ENCODE data around the gene AMBRA1. TPM values are rescaled to one million over a fixed set of nuclear protein-coding genes. Genes with fewer than 3 reads are reported as not detected.
"Not testable (repeated sequence)": the region's sequence is repeated elsewhere in the genome, so short reads cannot be mapped to it uniquely, and the experiment has no call there.

The AMBRA1 gene
- total RNA-seq, 2 donors from 2014 or later, result 28.2 to 30.3 TPM

DNA sequence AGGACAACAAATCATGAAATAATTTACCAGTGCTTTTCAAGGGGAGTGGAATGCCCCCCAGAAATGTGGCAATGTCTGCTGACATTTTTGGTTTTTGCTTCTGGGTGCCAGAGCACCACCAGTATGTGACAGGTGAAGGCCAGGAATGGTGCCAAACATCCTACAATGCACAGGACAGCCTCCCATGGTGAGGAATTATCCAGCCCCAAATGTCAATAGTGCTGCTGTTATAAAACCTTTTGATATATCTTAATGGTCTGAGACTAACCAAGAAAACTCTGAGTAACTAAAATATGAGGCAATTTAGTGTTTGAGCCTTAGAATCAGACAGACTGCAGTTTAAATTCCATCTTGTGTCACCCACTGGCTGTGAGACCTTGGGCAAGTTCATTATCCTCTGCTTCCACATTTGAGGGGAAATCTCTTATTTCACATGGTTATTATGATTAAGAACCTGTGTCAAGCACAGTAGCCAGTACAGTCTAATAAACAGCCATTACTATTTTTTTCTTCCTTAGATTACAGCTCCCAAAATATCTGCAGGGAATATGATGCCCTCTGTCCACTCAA lies 69.5 kb downstream of the AMBRA1 start:
- Mint-ChIP-seq H3K9me3 (no peaks in the 10 kb centered on the region), H3K27ac (no peak overlapping the region), H3K36me3 (ENCODE audit: low read depth) (peaks cover 7% of the 10 kb centered on the region), H3K4me3 (no peak overlapping the region), H3K27me3 (no peaks in the 10 kb centered on the region), H3K4me1 (peaks cover 25% of the 10 kb centered on the region)
- ATAC-seq (replicated peaks), result no peak

DNA sequence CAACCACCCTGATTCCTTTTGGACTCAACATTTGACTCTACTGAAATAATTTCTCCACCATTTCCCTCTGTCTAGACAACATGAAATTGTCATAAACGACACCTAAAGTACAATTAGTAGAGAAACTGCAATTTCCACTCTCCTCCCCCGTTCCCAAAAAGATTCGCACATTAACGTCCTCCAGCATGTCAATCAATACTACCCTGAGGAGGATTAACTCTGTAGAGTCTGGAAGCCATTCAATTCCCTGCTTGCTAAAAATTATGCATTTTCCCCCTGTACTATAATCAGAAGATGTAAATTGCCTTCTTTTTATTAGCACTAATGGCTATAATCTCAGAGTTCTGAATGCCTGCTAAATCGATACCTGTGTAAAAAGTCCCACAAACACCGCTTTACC lies 70.5 kb downstream of the AMBRA1 start:
- Mint-ChIP-seq H3K9me3 (no peaks in the 10 kb centered on the region), H3K4me3 (no peak overlapping the region), H3K27ac (peak overlapping the region; percentile 11), H3K27me3 (no peaks in the 10 kb centered on the region), H3K36me3 (ENCODE audit: low read depth) (peaks cover 7% of the 10 kb centered on the region), H3K4me1 (peaks cover 15% of the 10 kb centered on the region)
- ATAC-seq (replicated peaks), result no peak

DNA sequence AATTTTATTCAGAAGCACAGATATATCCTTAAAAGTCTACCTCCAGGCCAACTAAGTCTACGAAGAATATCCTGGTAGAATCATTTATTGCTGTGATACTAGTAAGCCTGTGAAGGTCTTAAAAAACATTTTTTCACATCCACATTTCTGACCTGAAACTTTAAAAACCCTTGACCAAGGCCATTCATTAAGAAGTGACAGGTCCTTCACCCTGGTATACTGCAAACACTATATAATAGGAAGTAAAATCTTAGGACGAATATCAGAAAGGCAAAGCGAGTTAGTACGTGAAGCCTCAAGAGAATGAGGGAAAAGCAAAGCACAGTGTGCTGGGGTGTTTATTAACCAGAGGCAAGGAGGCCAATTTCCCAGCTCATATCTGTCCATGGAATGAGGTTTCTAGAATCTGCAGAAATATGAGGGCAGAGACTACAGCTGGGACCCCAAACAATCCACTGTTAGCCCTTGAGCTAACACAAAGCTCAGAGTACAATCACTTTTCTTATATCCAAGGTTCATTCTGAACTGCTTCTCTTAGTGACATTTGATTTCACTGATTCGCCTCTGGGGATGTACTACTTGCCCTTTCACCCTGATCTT lies 71.0 kb downstream of the AMBRA1 start:
- no peak for ATAC-seq (replicated peaks)
- Mint-ChIP-seq H3K36me3 (ENCODE audit: low read depth) (peaks cover 7% of the 10 kb centered on the region), H3K27ac (peak overlapping the region; percentile 11), H3K27me3 (no peaks in the 10 kb centered on the region), H3K4me1 (peaks cover 13% of the 10 kb centered on the region), H3K4me3 (no peak overlapping the region), H3K9me3 (no peaks in the 10 kb centered on the region)

DNA sequence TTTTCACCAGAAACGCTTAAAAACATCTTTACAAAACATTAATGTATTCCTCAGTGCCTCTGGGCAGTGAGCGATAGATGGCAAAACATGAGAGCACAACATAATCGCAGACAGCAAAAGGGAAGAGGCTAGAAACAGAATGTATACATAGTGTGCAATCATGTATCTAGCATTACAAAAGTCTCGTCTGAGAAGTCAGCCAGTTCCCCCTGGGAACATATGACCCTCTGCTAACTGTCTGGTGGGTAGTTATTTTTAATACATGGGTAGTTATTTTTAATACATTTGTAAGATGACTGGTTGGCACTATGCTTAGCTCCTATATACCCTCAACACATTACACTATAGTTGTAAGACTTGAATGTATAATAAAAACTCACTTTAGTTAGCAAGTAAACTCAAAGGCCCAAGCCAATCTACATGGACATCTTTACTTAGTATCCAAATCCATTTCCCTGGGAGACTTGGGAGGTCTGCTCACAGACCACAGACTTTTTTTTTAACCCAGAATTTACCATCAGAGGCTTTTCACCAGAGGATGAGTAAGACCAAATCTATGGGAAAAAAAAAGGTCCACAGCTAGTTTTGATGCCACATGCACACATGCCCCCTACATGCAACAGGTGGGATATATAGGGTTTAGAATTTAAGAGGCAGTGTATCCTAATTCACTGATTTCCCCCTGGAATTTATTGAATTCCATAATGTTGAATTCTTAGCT lies 71.7 kb downstream of the AMBRA1 start:
- Mint-ChIP-seq H3K9me3 (no peaks in the 10 kb centered on the region), H3K4me3 (no peak overlapping the region), H3K36me3 (ENCODE audit: low read depth) (peaks cover 7% of the 10 kb centered on the region), H3K27ac (peak overlapping the region; percentile 11), H3K4me1 (peaks cover 13% of the 10 kb centered on the region), H3K27me3 (no peaks in the 10 kb centered on the region)
- ATAC-seq (replicated peaks), result no peak

DNA sequence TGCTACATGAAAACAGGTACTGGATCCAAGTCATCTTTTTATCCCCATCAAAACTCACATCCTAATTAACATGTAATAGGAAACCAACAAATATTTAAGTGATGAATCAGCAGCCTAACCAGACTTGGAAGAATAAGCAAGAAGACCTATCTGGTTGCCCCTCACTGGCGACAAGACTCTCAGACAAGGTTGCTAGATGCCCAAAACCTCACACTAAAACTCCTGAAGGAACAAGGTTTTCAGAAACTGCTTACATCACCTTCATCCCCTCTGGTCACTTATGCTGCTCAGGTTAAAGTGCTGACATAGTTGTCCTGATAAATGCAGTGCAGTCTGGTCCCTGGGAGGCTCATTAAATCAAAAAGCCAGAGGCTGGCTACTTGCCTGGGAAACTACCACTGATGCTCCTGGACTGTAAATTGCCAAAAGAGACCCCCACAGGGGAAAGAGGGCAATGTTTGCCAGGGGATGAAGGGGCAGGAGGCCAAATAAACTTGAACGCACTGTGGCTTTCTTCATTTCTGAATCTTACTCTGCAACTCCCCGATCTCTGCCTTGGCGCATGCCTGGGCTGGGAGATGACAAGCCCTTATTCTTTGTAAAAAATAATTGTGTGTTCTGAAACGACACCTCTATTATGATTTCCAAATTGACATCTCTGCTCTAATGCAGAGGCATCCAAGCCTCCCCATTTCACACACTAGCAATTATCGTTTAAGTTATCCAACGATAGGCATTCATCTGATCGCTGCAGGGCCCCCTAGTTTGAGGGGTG lies 72.7 kb downstream of the AMBRA1 start:
- Mint-ChIP-seq H3K4me1 (peaks cover 13% of the 10 kb centered on the region), H3K27me3 (no peaks in the 10 kb centered on the region), H3K4me3 (no peak overlapping the region), H3K9me3 (no peaks in the 10 kb centered on the region), H3K27ac (no peak overlapping the region), H3K36me3 (ENCODE audit: low read depth) (no peaks in the 10 kb centered on the region)
- no peak for ATAC-seq (replicated peaks)

DNA sequence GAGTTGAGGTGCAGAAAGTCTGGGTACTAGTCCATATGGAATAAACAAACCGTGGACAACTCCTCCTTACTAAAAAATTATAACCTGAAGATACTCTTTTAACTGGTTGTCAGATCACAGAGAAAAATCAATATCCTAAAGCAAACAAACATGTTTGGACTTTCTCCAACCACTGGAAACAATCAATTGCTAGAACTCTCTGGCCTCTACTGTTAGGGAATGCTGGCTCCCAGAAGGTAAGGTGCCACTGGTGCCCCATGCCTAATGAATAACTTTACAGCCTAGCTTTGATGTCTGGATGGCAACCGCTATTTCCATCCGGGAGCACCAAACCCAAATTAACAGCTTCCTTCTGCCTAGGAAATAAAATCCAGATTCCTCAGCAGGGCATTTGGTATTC lies 74.5 kb downstream of the AMBRA1 start:
- ATAC-seq (replicated peaks), result no peak
- H3K27ac Mint-ChIP-seq, result no peak overlapping the region
- no peaks in the 10 kb centered on the region for H3K36me3 Mint-ChIP-seq (ENCODE audit: low read depth)

DNA sequence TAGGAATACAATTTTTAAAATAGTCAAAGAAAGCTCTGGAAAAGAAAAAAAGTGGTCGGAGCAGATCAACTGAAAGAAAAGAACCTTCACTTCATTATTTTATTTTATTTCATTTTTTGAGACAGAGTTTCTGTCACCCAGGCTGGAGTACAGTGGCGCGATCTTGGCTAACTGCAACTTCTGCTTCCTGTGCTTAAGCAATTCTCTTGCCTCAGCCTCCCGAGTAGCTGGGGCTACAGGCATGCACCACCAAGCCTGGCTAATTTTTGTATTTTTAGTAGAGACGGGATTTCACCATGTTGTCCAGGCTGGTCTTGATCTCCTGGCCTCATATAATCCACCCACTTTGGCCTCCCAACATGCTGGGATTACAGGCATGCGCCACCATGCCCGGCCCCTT lies 74.9 kb downstream of the AMBRA1 start:
- not testable (repeated sequence) for ATAC-seq (replicated peaks); H3K27ac Mint-ChIP-seq; H3K9me3 Mint-ChIP-seq; H3K4me3 Mint-ChIP-seq; H3K36me3 Mint-ChIP-seq (ENCODE audit: low read depth); H3K27me3 Mint-ChIP-seq
- H3K4me1 Mint-ChIP-seq, result peaks cover 16% of the 10 kb centered on the region

More for the DNA sequence above, 74.5 kb downstream of the AMBRA1 start:
- Mint-ChIP-seq H3K4me1 (peaks cover 12% of the 10 kb centered on the region), H3K4me3 (no peak overlapping the region), H3K27me3 (no peaks in the 10 kb centered on the region), H3K9me3 (no peaks in the 10 kb centered on the region)

DNA sequence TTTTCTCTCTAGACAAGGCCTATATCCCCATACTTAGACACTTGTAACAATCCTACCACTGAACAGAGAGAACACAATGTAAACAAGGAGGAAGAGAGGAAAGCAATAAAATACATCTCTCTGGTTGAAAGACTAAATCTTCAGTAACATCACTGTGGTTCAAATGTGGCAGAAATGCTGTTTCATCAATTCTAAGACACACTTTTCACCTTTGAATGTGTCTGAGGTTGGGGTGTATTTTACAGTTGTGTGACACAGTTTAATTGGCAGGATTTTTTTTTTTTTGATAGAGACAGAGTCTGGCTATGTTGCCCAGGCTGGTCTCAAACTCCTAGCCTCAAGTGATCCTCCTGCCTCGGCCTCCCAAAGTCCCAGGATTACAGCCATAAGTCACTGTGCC lies 79.5 kb downstream of the AMBRA1 start:
- Mint-ChIP-seq H3K27ac (peak overlapping the region; percentile 11), H3K36me3 (ENCODE audit: low read depth) (peaks cover 21% of the 10 kb centered on the region), H3K9me3 (no peaks in the 10 kb centered on the region), H3K4me1 (peaks cover 11% of the 10 kb centered on the region), H3K27me3 (no peaks in the 10 kb centered on the region), H3K4me3 (no peak overlapping the region)
- ATAC-seq (replicated peaks), result no peak

DNA sequence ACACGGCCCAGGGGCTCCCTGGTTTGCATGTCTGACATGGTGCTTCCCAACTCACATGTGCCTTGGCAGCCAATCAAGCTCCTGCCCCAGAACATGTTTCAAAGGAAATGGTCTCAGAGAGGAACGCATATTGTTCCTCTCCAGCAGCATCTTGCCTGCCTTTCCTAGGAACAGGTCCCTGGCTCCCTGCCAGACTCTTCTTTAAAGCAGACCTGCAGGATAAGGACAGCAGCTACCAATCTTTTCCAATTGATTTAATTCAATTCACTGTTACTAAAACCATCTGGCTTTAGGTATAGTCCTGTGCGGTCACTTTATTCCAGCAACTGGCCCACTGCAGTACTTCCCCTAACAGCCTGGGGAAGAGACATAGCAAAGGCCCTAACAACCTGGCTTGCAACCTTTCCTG lies 79.9 kb downstream of the AMBRA1 start:
- Mint-ChIP-seq H3K9me3 (no peaks in the 10 kb centered on the region), H3K4me3 (no peak overlapping the region), H3K27ac (peak overlapping the region; percentile 11), H3K36me3 (ENCODE audit: low read depth) (peaks cover 25% of the 10 kb centered on the region), H3K4me1 (peaks cover 11% of the 10 kb centered on the region), H3K27me3 (no peaks in the 10 kb centered on the region)
- ATAC-seq (replicated peaks), result no peak

DNA sequence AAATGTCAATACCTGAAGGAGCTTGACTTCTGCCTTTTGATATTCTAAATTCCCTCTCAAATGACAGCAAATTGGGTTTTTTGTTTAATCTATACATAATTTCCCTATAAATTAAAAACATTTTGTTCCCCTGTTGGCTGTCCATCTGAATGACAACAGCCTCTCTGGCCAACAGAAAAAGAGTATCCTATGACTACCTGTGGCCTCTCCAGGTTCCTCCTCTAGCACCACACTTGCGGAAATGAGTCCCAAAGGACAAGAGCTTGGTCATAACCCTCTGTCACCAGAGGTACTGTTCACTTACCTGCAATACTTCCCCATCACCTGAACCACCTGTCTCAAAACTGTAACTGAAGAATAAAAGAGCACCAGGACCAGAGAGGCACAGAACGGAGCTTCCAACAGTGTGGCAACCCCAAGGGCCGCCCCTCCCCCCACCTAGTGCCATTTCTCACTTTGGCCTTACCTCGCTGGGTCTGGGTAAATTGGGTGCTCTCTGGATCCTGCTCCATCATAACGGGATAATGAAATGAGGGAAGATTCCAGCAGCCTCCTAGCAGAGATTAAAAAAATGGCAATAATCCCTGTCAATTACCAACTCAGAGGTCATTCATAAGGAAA lies 81.5 kb downstream of the AMBRA1 start:
- no peak for ATAC-seq (replicated peaks)
- peaks cover 11% of the 10 kb centered on the region for H3K4me1 Mint-ChIP-seq
- H3K27ac Mint-ChIP-seq, result peak overlapping the region; percentile 62

DNA sequence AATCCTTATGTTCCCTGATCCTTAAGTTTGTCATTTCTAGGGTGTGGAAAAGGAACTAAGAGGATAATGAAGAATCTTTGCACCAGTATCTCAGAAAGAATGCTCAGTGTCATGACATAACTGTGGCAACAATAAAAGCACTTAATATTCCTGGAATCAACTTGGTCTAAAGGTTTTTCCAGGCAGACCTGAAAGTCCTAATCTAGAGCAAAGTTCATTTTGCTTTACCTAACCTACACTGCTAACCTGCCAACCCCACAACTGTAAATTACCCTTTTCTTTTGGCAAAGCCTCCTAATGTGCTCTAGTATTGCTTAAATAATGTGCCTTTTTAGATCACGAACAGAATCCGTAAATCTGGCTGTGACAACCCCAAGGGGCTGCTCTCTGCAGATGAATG lies 82.5 kb downstream of the AMBRA1 start:
- H3K36me3 Mint-ChIP-seq (ENCODE audit: low read depth), result peaks cover 50% of the 10 kb centered on the region
- peak overlapping the region; percentile 62 for H3K27ac Mint-ChIP-seq
- no peak overlapping the region for H3K4me3 Mint-ChIP-seq
- H3K9me3 Mint-ChIP-seq, result no peaks in the 10 kb centered on the region
- no peak for ATAC-seq (replicated peaks)
- H3K27me3 Mint-ChIP-seq, result no peaks in the 10 kb centered on the region
- peaks cover 14% of the 10 kb centered on the region for H3K4me1 Mint-ChIP-seq

More for the DNA sequence above, 81.5 kb downstream of the AMBRA1 start:
- Mint-ChIP-seq H3K9me3 (no peaks in the 10 kb centered on the region), H3K4me3 (no peak overlapping the region), H3K27me3 (no peaks in the 10 kb centered on the region), H3K36me3 (ENCODE audit: low read depth) (peaks cover 41% of the 10 kb centered on the region)

DNA sequence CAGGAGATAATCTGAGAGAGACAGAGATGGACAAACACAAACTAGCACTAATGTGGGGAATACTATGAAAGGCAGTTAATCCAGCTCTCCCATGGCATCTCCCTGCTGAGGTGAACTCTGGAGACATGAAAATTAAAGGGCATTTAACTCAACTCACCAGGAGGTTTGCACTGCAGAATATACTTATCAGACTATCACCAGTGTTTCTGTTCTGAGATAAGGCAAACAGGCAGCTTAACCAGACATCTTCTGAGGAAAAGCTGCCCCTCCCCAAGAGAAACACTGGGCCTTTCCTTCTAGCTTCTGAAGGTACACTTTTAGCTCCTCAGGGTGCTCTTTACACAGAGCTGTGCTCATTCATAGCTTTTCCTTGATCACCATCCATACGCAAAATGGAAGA lies 85.5 kb downstream of the AMBRA1 start:
- Mint-ChIP-seq H3K9me3 (no peaks in the 10 kb centered on the region), H3K27ac (peak overlapping the region; percentile 37), H3K4me1 (peaks cover 26% of the 10 kb centered on the region), H3K4me3 (no peak overlapping the region), H3K27me3 (no peaks in the 10 kb centered on the region), H3K36me3 (ENCODE audit: low read depth) (peaks cover 70% of the 10 kb centered on the region)
- no peak for ATAC-seq (replicated peaks)

DNA sequence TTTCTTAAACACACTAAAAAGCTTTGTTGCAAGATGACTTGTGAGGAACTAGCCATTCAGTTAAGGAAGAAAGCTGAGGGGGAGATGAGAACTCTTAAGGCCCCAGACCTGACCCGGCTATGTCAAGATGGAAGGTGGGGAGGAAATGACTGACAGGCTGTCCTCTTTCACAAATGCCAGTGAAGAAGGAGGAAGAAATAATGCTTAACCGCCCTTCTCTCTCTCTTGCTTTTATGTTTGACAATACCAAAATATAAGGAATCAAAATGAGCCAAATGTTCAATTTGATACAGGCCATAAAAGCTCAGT lies 87.4 kb downstream of the AMBRA1 start:
- H3K4me1 Mint-ChIP-seq, result peaks cover 24% of the 10 kb centered on the region
- H3K36me3 Mint-ChIP-seq (ENCODE audit: low read depth), result peaks cover 64% of the 10 kb centered on the region
- no peaks in the 10 kb centered on the region for H3K27me3 Mint-ChIP-seq
- H3K27ac Mint-ChIP-seq, result peak overlapping the region; percentile 95
- peak; percentile 24 for ATAC-seq (replicated peaks)
- H3K9me3 Mint-ChIP-seq, result no peaks in the 10 kb centered on the region
- H3K4me3 Mint-ChIP-seq, result peak overlapping the region; percentile 63

DNA sequence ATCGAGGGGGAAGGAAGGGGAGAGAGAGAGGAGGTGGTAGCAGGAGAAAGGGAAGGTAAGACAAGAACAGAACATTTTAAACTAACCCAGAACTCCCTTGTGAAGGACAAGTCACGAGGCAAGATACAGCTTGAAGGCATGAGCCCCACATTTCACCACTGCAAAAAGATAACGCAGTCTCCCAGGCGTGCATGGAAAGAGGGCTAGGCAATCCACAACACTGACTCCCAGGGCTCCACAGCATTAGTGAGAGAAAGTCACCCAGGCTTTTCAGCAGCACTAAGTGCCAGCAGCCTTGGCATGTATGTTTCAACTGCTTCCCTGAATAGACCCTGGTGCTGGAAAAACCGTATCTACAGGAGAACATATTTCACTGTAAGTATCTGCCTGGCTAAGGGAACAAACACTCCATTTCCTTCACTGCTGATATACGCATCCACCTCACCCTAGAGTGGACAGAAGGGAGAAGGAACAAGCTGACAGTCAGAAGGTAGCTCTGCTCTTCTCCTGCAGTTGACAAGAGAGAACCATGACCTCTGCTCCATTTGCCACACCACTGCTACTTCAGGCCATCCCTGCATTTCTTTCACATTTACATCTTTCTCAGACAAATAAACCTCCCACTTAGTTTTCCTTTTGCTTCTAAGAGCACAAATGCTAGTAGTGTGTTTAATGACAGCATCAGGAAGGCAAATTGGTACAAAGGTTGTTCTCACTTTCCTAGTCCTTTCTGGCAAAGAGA lies 87.9 kb downstream of the AMBRA1 start:
- no peaks in the 10 kb centered on the region for H3K9me3 Mint-ChIP-seq
- peak overlapping the region; percentile 95 for H3K27ac Mint-ChIP-seq
- no peak for ATAC-seq (replicated peaks)
- no peaks in the 10 kb centered on the region for H3K27me3 Mint-ChIP-seq
- H3K36me3 Mint-ChIP-seq (ENCODE audit: low read depth), result peaks cover 60% of the 10 kb centered on the region
- peak overlapping the region; percentile 63 for H3K4me3 Mint-ChIP-seq
- H3K4me1 Mint-ChIP-seq, result peaks cover 21% of the 10 kb centered on the region

All from activated T-helper 17 cell treated with anti-CD3 and anti-CD28 coated beads, Interleukin-2, amount 50 U/mL, for 72 hours (primary cell).